Measurements from ENCODE around the gene ARHGAP24. TPM values are rescaled to one million over a fixed set of nuclear protein-coding genes. Genes with fewer than 3 reads are reported as not detected.

The ARHGAP24 gene
- total RNA-seq, 4 donors from 2014 or later: 3.6 to 35.3 (median 7.2) TPM

GRCh38 chr4:85565761-85566480 lies 91.0 kb downstream of the ARHGAP24 start:
- intact Hi-C loops (cut with DNase I): no loop called here
- H3K4me1 ChIP-seq: peaks cover 0 to 14% (median 11%) of the 10 kb centered on the region in 3 donors
- no peaks in the 10 kb centered on the region for H3K27me3 ChIP-seq
- DNase-seq: no peak
- no peak overlapping the region for H3K4me3 ChIP-seq
- H3K9me3 ChIP-seq: no peaks in the 10 kb centered on the region
- TF ChIP-seq POLR2A (IDR thresholded peaks at IDR 0.05) (no peak), CTCF (IDR thresholded peaks at IDR 0.05) (no peak)
- 84 to 85% methylated on average over 4 of the region's 4 CpGs for WGBS, 2 donors
- no peak overlapping the region for H3K27ac ChIP-seq
- no peaks in the 10 kb centered on the region for H3K36me3 ChIP-seq

GRCh38 chr4:85569730-85570299 lies 94.9 kb downstream of the ARHGAP24 start:
- H3K9me3 ChIP-seq: no peaks in the 10 kb centered on the region
- TF ChIP-seq CTCF (IDR thresholded peaks at IDR 0.05): no peak
- TF ChIP-seq POLR2A (IDR thresholded peaks at IDR 0.05): no peak
- intact Hi-C loops (cut with DNase I): no loop called here
- H3K27me3 ChIP-seq: no peaks in the 10 kb centered on the region
- WGBS, 2 donors: 37 to 52% methylated on average over 2 of the region's 2 CpGs
- no peaks in the 10 kb centered on the region for H3K36me3 ChIP-seq
- H3K27ac ChIP-seq: peak overlapping the region in 3 of 4 donors; percentile 36 to 50 (median 38)
- peaks cover 0 to 14% (median 11%) of the 10 kb centered on the region in 3 donors for H3K4me1 ChIP-seq
- DNase-seq: no peak
- H3K4me3 ChIP-seq: no peak overlapping the region

GRCh38 chr4:85570388-85570787 lies 95.4 kb downstream of the ARHGAP24 start:
- 26 to 83% methylated on average over 3 of the region's 3 CpGs for WGBS, 2 donors
- no peak for TF ChIP-seq CTCF (IDR thresholded peaks at IDR 0.05)
- TF ChIP-seq POLR2A (IDR thresholded peaks at IDR 0.05): no peak
- DNase-seq: no peak
- Histone ChIP-seq H3K4me3 (no peak overlapping the region), H3K36me3 (no peaks in the 10 kb centered on the region), H3K27ac (peak overlapping the region in 3 of 4 donors; percentile 36 to 50 (median 38)), H3K4me1 (peaks cover 0 to 14% (median 11%) of the 10 kb centered on the region in 3 donors), H3K27me3 (no peaks in the 10 kb centered on the region), H3K9me3 (no peaks in the 10 kb centered on the region)
- intact Hi-C loops (cut with DNase I): no loop called here

GRCh38 chr4:85571008-85571407 lies 96.1 kb downstream of the ARHGAP24 start:
- H3K36me3 ChIP-seq: no peaks in the 10 kb centered on the region
- TF ChIP-seq POLR2A (IDR thresholded peaks at IDR 0.05) (no peak), CTCF (IDR thresholded peaks at IDR 0.05) (no peak)
- H3K4me3 ChIP-seq: no peak overlapping the region
- intact Hi-C loops (cut with DNase I): no loop called here
- no peaks in the 10 kb centered on the region for H3K27me3 ChIP-seq
- peaks cover 0 to 14% (median 11%) of the 10 kb centered on the region in 3 donors for H3K4me1 ChIP-seq
- no peak for DNase-seq
- H3K27ac ChIP-seq: no peak overlapping the region
- no peaks in the 10 kb centered on the region for H3K9me3 ChIP-seq

- H3K4me3 ChIP-seq: no peak overlapping the region
- H3K36me3 ChIP-seq: no peaks in the 10 kb centered on the region
- no peaks in the 10 kb centered on the region for H3K27me3 ChIP-seq
- no peak for TF ChIP-seq CTCF (IDR thresholded peaks at IDR 0.05)
- no peak for TF ChIP-seq POLR2A (IDR thresholded peaks at IDR 0.05)
- H3K9me3 ChIP-seq: no peaks in the 10 kb centered on the region
- peaks cover 0 to 17% (median 11%) of the 10 kb centered on the region in 3 donors for H3K4me1 ChIP-seq
- intact Hi-C loops (cut with DNase I): no loop called here
- whole genome bisulfite sequencing, 2 donors: 100% methylated on average over 1 of the region's 1 CpG
- H3K27ac ChIP-seq: no peak overlapping the region
- no peak for DNase-seq
These were observed 98.3 kb downstream of the ARHGAP24 start for GRCh38 chr4:85573270-85573669.

All from esophagus squamous epithelium (tissue), 5 donors.